ENCODE results near the gene SDC3. TPM values are rescaled to one million over a fixed set of nuclear protein-coding genes. Genes with fewer than 3 reads are reported as not detected.

SDC3 gene
- polyA plus RNA-seq, 1 donor: 51.8 TPM

GRCh38 chr1:30822006-30822405 is 86.6 kb downstream of the SDC3 start:
- Histone ChIP-seq H3K36me3 (ENCODE audit: control insufficient read depth, insufficient read depth, low read length) (no peaks in the 10 kb centered on the region), H3K27me3 (ENCODE audit: control insufficient read depth, insufficient read depth, low read length) (peaks cover 13% of the 10 kb centered on the region), H3K4me1 (ENCODE audit: control insufficient read depth, insufficient read depth, low read length) (peaks cover 40% of the 10 kb centered on the region), H3K4me3 (ENCODE audit: low read length) (no peak overlapping the region), H3K9me3 (ENCODE audit: control insufficient read depth, low read depth, low read length) (no peaks in the 10 kb centered on the region), H3K27ac (ENCODE audit: low read length) (peak overlapping the region; percentile 55)
- no CpG with 5 or more reads among the region's 1 CpG for WGBS (ENCODE audit: insufficient coverage, low lambda C conversion rate)
- peak; percentile 71 to 89 for DNase-seq

- Histone ChIP-seq H3K27ac (ENCODE audit: low read length) (no peak overlapping the region), H3K36me3 (ENCODE audit: control insufficient read depth, insufficient read depth, low read length) (no peaks in the 10 kb centered on the region), H3K4me1 (ENCODE audit: control insufficient read depth, insufficient read depth, low read length) (peaks cover 40% of the 10 kb centered on the region), H3K27me3 (ENCODE audit: control insufficient read depth, insufficient read depth, low read length) (peaks cover 18% of the 10 kb centered on the region), H3K4me3 (ENCODE audit: low read length) (no peak overlapping the region), H3K9me3 (ENCODE audit: control insufficient read depth, low read depth, low read length) (no peaks in the 10 kb centered on the region)
- no peak for DNase-seq
- no CpG with 5 or more reads among the region's 5 CpGs for WGBS (ENCODE audit: insufficient coverage, low lambda C conversion rate)
Observed at GRCh38 chr1:30820299-30820698, 88.3 kb downstream of the SDC3 start.

Other genes starting within 250 kb of the SDC3 start
- 0.30 TPM for gene MATN1, start 185.2 kb downstream of the SDC3 start, polyA plus RNA-seq
- gene LAPTM5, start 151.0 kb downstream of the SDC3 start, polyA plus RNA-seq: 39.9 TPM
- gene PUM1, start 157.0 kb upstream of the SDC3 start, polyA plus RNA-seq: 71.9 TPM